Ovary (tissue), 3 donors: ENCODE results near the gene LARP4B.

Experiments used
- POLR2A ChIP-seq: fragments of 450-650 bp; IDR thresholded peaks from one replicate; pipeline ENCODE4 v1.6.1; 2017; ENCODE audit warnings: antibody characterized with exemption, mild to moderate bottlenecking, moderate library complexity
- TF ChIP-seq, protein P1 (sequence below), 3 donors: fragments of 450-650 bp in 2 of 3; fragments of 200-600 bp in 1 of 3; IDR thresholded peaks; one replicate each; pipeline versions ENCODE4 v1.5.1 to v1.8.0; 2016 to 2022; ENCODE audit warnings: antibody characterized with exemption in 3 of 3, mild to moderate bottlenecking in 1 of 3
- donor health status: DM: no; HTN: no; CAD: no.

DNA sequence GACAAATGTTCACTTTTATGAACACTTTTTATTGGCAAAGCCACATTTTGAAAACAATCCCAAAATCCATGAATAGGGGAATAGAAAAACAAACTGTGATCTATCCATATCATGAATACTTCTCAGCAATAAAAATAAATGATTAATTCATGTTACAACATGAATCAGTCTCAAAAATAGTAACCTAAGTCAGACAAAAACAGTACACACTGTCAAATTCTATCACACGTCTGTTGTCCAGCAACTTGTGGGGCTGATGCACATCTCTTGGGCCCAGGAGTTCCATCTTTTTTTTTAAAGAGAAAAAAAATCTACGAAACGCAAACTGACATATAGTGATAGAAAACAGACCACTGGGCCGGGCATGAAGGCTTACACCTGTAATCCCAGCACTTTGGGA, 71.0 kb downstream of the LARP4B start:
- TF ChIP-seq, protein P1, sequence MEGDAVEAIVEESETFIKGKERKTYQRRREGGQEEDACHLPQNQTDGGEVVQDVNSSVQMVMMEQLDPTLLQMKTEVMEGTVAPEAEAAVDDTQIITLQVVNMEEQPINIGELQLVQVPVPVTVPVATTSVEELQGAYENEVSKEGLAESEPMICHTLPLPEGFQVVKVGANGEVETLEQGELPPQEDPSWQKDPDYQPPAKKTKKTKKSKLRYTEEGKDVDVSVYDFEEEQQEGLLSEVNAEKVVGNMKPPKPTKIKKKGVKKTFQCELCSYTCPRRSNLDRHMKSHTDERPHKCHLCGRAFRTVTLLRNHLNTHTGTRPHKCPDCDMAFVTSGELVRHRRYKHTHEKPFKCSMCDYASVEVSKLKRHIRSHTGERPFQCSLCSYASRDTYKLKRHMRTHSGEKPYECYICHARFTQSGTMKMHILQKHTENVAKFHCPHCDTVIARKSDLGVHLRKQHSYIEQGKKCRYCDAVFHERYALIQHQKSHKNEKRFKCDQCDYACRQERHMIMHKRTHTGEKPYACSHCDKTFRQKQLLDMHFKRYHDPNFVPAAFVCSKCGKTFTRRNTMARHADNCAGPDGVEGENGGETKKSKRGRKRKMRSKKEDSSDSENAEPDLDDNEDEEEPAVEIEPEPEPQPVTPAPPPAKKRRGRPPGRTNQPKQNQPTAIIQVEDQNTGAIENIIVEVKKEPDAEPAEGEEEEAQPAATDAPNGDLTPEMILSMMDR (IDR thresholded peaks at IDR 0.05): no peak
- no peak for TF ChIP-seq POLR2A
